ES-I3 (cell line): Measurements from ENCODE around the gene PADI3.

Experiments
- H3K36me3 ChIP-seq: 2 replicates; pipeline ENCODE4 v1.6.1; 2013; ENCODE audit warnings: mild to moderate bottlenecking, low read length, control low read depth, moderate library complexity; ENCODE audit not compliant: insufficient read depth
- H3K4me1 ChIP-seq: 2 replicates; pipeline ENCODE4 v1.6.1; 2013; ENCODE audit warnings: mild to moderate bottlenecking, control low read depth, low read length; ENCODE audit not compliant: insufficient read depth
- H3K9ac ChIP-seq: 2 replicates; pipeline ENCODE4 v1.6.1; 2013; ENCODE audit warnings: low read depth, mild to moderate bottlenecking, low read length, moderate library complexity
- H3K9me3 ChIP-seq: 2 replicates; pipeline ENCODE4 v1.6.1; 2013; ENCODE audit warnings: mild to moderate bottlenecking, low read length, moderate library complexity; ENCODE audit not compliant: control insufficient read depth, insufficient read depth

PADI3 gene

DNA sequence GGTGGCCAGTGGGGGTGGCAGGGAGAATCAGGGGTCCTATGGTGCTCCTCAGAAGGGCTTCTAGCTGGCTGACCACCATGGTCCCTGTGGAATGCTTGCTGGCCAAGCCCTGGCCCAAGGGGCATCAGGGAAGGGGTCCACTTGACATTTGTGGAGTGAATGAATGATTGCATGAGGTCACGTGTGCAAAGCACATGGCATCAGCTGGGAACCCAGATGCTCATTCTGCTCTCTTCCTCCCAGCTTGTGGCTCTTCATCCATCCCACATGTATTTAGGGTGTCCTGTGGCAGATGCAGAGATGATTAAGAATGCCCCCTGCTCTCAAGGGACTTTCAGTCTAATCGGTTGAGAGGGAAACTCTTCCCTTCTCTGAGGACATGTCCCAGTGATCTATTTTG lies 32.0 kb downstream of the PADI3 start:
- H3K9me3 ChIP-seq, result no peaks in the 10 kb centered on the region
- H3K36me3 ChIP-seq, result no peaks in the 10 kb centered on the region
- H3K4me1 ChIP-seq, result no peaks in the 10 kb centered on the region
- H3K9ac ChIP-seq, result no peak overlapping the region

DNA sequence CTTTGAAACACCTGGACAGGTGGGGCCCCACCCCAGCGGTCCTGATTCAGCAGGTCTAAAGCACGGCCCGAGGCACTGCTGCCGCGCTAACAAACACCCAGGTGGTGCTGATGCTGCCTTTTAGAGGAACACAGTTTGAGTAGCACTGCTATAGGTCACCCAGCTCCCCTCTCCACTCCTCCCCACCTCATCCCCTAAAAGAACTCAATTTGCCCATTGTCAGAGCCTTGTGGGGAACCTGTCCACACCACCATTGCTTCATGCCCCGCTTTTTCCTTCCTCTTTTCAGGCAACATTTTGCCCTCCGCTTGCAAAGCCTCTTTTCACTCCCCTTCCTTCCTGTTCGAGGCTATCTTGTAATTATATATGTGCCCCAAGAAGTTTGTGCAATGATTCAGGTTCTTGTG lies 32.9 kb downstream of the PADI3 start:
- no peaks in the 10 kb centered on the region for H3K9me3 ChIP-seq
- H3K9ac ChIP-seq, result no peak overlapping the region
- no peaks in the 10 kb centered on the region for H3K36me3 ChIP-seq
- no peaks in the 10 kb centered on the region for H3K4me1 ChIP-seq

DNA sequence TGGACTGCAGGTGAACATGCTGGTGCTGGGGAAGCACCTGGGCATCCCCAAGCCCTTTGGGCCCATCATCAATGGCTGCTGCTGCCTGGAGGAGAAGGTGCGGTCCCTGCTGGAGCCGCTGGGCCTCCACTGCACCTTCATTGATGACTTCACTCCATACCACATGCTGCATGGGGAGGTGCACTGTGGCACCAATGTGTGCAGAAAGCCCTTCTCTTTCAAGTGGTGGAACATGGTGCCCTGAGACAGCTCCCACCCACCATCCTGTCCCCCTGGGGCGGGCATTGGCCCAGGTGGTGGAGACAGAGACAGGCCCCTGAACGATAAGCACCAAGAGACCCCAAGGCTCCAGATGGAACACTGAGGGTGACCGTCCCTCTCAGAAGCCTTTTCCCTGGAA lies 33.9 kb downstream of the PADI3 start:
- Histone ChIP-seq H3K4me1 (no peaks in the 10 kb centered on the region; the same call in 1 of the 2 replicates), H3K9me3 (no peaks in the 10 kb centered on the region), H3K36me3 (no peaks in the 10 kb centered on the region), H3K9ac (no peak overlapping the region)

DNA sequence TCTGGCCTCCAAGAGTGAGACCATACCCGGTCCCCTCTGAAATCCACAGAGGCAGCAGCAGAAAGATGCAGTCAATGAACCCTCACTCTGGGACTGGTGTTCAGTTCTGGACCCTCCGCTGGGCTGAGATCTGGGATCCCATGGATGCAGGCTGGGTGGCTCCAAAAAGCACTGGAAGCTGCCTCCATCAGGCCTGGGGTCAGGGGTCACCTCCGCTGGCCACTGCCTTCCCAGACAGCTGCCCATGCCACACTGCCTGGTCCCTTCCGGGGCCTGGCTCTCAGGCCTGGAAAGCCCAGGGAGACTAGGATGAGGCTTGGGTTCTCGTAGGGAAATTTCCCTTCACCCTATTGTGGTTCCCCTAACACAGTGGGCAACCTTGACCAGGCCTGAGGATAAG lies 37.7 kb downstream of the PADI3 start:
- no peak overlapping the region for H3K9ac ChIP-seq
- H3K9me3 ChIP-seq, result no peaks in the 10 kb centered on the region
- H3K36me3 ChIP-seq, result no peaks in the 10 kb centered on the region
- H3K4me1 ChIP-seq, result peaks cover 6% of the 10 kb centered on the region; the same call in 1 of the 2 replicates

DNA sequence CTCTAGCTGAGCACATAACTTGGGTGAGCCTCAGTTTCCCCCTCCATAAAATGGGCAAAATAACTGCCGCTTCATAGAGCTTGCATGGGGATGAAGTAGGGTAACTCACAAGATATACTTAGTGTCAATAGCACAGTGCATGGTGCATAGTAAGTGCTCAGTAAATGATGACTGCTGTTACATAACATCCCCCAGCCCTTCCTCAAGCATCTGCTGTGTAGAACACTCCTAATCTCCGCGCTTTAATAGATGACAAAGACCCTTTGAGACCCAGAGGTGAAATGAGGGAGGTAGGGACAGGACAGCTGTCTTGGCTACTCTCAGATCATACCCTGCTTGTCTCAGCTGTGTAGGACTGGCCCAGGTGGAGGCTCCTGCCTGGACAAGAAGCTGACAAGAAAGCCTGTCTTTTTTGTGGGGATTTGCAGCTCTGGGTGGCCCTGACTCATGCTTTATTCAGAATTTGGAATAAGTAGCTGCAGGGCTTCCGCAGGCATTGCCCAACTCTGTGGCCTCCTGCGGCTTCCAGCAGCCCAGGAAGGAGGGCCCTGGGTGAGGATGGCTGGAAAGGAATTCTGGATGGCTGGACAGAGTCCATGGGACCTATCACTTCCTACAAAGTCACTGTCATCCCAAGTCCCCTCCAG lies 38.4 kb downstream of the PADI3 start:
- Histone ChIP-seq H3K4me1 (peaks cover 6% of the 10 kb centered on the region; the same call in 1 of the 2 replicates), H3K9me3 (no peaks in the 10 kb centered on the region), H3K9ac (no peak overlapping the region), H3K36me3 (no peaks in the 10 kb centered on the region)

DNA sequence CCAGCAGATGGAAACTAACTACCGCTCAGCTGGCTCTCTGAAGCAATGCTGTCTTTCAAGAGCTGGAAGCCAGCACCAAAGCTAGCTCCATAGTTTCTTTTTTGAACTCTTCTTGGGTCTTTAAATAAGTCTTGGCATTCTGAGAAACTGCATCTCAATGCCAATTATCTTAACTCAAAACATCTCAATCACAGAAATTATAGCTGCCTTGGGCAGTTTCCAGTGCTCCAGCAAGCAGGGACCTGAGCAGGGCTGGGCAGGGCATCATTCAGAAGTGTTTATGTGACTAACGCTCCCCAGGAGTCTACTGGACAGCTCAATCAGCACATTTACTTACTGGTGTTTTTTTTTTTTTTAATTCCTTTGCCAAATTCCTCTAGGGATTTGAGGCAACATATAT lies 40.8 kb downstream of the PADI3 start:
- Histone ChIP-seq H3K36me3 (no peaks in the 10 kb centered on the region), H3K4me1 (peaks cover 6% of the 10 kb centered on the region; the same call in 1 of the 2 replicates), H3K9ac (no peak overlapping the region), H3K9me3 (no peaks in the 10 kb centered on the region)

DNA sequence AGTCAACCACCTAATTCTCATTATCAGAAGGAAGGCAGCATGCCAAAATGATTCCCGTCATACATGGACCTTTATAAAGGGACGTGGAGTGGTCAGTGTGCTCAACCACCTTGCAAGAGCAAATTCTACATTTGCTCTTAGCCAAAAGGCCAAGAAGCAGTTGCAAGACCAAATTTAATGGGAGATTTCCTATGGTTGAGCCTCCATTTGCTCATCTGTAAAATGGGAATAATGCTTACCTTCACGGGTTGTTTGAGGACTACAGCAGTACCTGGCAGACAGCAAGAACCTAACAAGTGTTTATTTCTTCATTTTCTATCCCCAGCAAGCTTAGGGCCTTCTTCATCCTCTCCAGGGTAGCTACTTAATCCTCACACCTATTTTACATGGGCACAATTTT lies 41.7 kb downstream of the PADI3 start:
- H3K9me3 ChIP-seq, result no peaks in the 10 kb centered on the region
- no peak overlapping the region for H3K9ac ChIP-seq
- H3K4me1 ChIP-seq, result peaks cover 6% of the 10 kb centered on the region; the same call in 1 of the 2 replicates
- no peaks in the 10 kb centered on the region for H3K36me3 ChIP-seq

DNA sequence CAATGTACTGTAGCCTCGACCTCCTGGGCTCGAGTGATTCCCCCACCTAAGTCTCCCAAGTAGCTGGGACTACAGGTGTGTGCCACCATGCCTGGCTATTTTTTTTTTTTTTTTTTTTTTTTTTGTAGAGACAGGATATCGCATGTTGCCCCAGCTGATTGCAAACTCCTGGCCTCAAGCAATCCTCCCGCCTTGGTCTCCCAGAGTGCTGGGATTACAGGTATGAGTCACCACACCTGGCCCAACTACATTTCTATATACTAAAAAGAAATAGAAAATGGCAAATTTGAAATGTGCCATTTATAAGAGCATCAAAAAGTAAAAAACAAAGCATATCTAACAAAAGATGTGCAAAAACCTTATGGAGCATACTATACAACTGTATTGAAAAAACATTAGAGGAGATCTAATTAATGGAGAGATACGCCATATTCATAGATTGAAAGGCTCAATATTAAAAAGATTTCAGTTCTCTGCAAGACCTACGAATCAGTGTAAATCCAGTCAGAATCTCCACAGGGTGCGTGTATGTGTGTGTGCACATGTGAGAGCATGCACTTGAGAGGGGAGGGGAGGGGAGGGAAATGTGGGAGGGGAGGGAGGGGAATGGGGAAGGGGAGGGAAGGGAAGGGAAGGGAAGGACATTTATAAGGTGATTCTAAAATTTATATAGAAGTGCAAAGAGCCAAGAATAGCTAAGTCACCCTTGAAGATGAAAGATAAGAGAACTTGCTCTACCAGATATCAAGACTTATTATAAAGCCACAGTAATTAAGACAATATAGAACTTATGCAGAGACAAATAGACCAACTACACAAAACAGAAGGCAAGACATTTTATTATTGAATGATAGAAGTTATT lies 43.6 kb downstream of the PADI3 start:
- Histone ChIP-seq H3K9me3 (no peaks in the 10 kb centered on the region), H3K9ac (no peak overlapping the region), H3K36me3 (no peaks in the 10 kb centered on the region), H3K4me1 (peaks cover 6% of the 10 kb centered on the region; the same call in 1 of the 2 replicates)

DNA sequence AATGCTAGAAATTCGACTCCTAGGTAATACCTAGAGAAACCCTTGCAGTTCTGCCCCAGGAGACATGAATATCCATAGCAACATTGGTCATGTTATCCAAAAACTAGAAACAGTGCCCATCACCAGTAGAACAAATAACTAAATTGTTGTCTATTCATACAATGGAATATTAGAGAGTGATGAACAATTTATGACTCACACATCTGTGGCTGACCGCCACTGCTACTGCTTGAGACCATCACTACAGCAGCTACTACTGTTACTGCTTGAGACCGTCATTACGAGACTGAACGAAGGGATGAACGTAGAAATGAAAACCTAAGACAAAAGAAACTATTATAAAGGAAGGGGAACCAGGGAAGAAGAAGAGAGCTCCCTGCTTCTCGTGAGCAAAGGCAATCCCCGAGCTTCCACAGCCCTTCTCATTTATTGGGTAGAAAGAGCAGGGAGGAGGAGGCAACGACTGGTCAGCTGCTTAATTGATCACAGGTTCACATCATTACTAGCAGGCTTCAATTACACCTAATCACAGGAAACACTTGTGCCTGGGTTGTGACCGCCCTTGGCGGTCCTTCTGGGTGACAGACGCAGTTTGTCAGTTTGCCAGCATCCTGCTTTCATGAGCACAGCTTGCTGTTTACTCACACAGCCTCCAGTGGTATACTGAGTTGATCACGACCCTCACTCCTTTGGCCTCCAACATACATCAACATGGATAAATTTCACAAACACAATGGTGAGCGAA lies 45.0 kb downstream of the PADI3 start:
- no peaks in the 10 kb centered on the region for H3K36me3 ChIP-seq
- peaks cover 6% of the 10 kb centered on the region; the same call in 1 of the 2 replicates for H3K4me1 ChIP-seq
- H3K9ac ChIP-seq, result no peak overlapping the region

DNA sequence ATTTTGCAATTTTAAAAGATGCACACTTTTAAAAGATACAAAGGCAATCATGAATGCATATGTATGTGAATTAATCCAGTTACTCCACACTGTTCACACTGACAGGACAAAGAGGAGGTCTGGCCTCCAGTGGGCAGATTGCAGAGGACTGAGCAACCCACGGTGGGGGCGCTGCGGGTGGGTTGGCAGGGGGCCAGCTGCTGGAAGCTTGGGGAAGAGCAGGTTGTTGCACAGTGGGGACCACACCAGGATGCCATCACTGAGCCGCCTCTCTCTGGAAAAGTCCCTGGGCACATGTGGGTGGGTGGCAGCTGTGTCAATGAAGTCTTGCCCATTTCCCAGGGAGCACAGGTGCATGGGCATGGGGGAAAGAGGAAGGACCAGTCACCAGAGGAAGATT lies 46.4 kb downstream of the PADI3 start:
- H3K9me3 ChIP-seq, result no peaks in the 10 kb centered on the region
- H3K9ac ChIP-seq, result no peak overlapping the region
- H3K4me1 ChIP-seq, result no peaks in the 10 kb centered on the region
- H3K36me3 ChIP-seq, result no peaks in the 10 kb centered on the region

More for the DNA sequence above, 45.0 kb downstream of the PADI3 start:
- H3K9me3 ChIP-seq, result no peaks in the 10 kb centered on the region

DNA sequence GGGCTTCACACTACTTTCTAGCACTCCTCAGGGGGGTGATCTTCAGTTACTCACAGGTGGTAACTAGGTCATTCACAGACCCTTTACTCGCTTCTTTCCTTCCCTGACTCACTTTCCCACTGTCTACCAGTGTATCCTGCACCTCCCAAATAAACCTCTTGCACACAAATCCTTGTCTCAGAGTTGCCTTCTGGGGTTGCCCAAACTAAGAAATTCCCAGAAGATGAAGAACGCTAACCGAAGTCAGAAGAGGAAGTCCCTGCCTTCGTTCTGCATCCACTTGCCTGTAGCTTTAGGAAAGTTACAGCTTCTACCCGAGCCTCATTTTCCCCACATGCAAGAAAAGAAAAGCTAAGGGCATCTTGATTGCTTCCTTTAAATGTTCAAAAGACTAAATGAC lies 47.2 kb downstream of the PADI3 start:
- H3K36me3 ChIP-seq, result no peaks in the 10 kb centered on the region
- H3K9ac ChIP-seq, result no peak overlapping the region
- no peaks in the 10 kb centered on the region for H3K4me1 ChIP-seq
- peaks cover 5% of the 10 kb centered on the region; the same call in 1 of the 2 replicates for H3K9me3 ChIP-seq

DNA sequence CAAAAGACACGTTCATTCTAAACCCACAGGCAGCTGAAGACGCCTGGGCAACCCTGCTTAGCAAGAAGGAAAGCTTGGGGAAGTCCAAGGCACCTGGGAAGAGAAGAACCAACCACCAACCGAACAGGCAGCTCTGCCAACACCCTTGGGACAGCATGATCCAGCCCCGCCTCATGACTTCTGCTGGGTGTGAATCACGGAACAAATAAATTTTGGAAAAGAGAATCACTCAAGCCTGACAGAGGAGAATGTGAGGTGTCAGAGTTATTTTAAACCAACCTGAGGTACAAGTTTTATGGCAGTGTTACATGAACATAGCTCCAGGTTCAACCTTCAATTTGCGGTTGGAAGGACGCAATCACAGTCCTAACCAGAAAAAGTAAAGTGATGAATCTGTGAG lies 49.1 kb downstream of the PADI3 start:
- H3K36me3 ChIP-seq, result no peaks in the 10 kb centered on the region
- H3K9ac ChIP-seq, result no peak overlapping the region
- peaks cover 11% of the 10 kb centered on the region; the same call in 1 of the 2 replicates for H3K9me3 ChIP-seq
- H3K4me1 ChIP-seq, result no peaks in the 10 kb centered on the region

DNA sequence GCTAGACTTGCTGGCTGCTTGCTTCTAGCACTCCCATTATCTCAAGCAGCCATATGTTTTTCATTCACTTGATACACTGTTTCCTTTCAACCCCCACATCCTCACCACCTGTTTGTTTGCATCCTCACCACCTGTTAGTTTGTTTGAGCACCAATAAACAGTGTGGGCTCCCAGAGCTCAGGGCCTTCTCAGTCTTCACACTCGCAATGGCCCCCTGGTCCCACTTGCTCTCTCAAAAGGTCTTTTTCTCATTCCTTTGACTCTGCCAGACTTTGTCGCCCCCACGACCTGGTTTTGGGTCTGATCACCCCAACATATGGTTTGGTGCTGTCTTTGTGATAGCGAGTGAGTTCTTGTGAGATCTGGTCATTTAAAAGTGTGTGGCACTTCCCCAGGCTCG lies 52.9 kb downstream of the PADI3 start:
- Histone ChIP-seq H3K4me1 (peaks cover 9% of the 10 kb centered on the region), H3K9ac (no peak overlapping the region), H3K9me3 (peaks cover 11% of the 10 kb centered on the region; the same call in 1 of the 2 replicates), H3K36me3 (no peaks in the 10 kb centered on the region)

DNA sequence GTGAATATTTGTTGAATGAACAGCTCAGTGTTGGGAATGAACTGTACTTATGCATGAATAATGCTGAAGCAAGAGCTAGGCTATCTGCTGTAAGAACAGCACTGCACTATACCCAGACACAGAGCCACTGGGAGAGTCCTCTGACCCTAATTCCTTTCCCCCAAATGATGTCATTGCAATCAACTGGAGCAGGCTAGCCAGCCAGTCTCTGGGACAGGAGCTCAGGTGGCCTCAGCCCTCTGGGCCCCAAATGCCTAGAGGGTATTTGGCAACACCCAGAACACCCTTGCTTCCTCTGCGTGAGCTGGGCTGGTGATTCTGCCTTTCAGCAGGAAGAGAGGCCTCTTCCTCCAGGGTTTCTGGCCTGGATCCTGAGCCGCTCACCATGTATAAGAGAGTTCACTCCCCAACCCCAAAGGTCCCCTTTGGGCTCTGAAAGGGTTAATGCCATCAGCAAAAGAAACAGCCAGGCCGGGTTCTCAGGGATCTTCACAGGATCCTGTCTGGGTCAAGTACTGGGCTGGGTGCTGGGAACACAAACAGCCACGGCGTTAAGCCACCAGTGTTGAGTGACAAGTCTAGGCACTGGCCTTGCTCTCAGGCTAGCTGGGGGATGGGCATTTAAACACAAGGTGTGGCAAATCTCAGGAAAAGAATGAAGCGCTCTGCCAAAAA lies 55.4 kb downstream of the PADI3 start:
- peaks cover 11% of the 10 kb centered on the region; the same call in 1 of the 2 replicates for H3K9me3 ChIP-seq
- H3K9ac ChIP-seq, result no peak overlapping the region
- H3K4me1 ChIP-seq, result peaks cover 15% of the 10 kb centered on the region
- no peaks in the 10 kb centered on the region for H3K36me3 ChIP-seq
